Natural killer cell (primary cell): ENCODE measurements around the gene MTCH1. TPM values are rescaled to one million over a fixed set of nuclear protein-coding genes. Genes with fewer than 3 reads are reported as not detected.

Experiments used
- ATAC-seq, 3 donors: fragments of 150-1000 bp in 2 of 3; fragments of 200-7000 bp in 1 of 3; cut with Tn5 transposase; 1 replicate in 1 of 3; 2 replicates in 2 of 3; pipeline ENCODE4 v1.10.0; 2021; ENCODE audit warnings: mild to moderate bottlenecking in 2 of 3, moderate library complexity in 2 of 3
- DNase-seq, 2 donors: peaks; one replicate each; pipeline versions ENCODE4 v3.0.0 to v3.0.0-alpha.2; 2013 to 2021; ENCODE audit warnings: mixed read lengths in 1 of 2
- H3K27ac ChIP-seq: one replicate; pipeline ENCODE4 v1.5.1; 2013; ENCODE audit warnings: mild to moderate bottlenecking, low read length
- H3K27me3 ChIP-seq: one replicate; pipeline ENCODE4 v1.6.1; 2013; ENCODE audit warnings: low read length; ENCODE audit not compliant: control insufficient read depth, insufficient read depth
- H3K36me3 ChIP-seq: one replicate; pipeline ENCODE4 v1.6.1; 2013; ENCODE audit warnings: low read length; ENCODE audit not compliant: control insufficient read depth, insufficient read depth
- H3K4me1 ChIP-seq: one replicate; pipeline ENCODE4 v1.6.1; 2013; ENCODE audit warnings: low read length; ENCODE audit not compliant: control insufficient read depth, insufficient read depth
- H3K4me3 ChIP-seq: one replicate; pipeline ENCODE4 v1.5.1; 2013; ENCODE audit warnings: low read length
- H3K9me3 ChIP-seq: one replicate; pipeline ENCODE4 v1.6.1; 2013; ENCODE audit warnings: low read length; ENCODE audit not compliant: control insufficient read depth, insufficient read depth
- H3K27ac Mint-ChIP-seq, 2 donors: one replicate each; pipeline ENCODE4 v1.8.0; 2022; ENCODE audit warnings: mild to moderate bottlenecking in 2 of 2, mixed read lengths in 2 of 2, moderate library complexity in 1 of 2
- H3K27me3 Mint-ChIP-seq, 2 donors: one replicate each; pipeline ENCODE4 v1.8.0; 2022; ENCODE audit warnings: low read depth in 2 of 2, mixed read lengths in 2 of 2
- H3K36me3 Mint-ChIP-seq: one replicate; pipeline ENCODE4 v1.8.0; 2022; ENCODE audit warnings: mixed read lengths
- H3K4me1 Mint-ChIP-seq, 2 donors: one replicate each; pipeline ENCODE4 v1.8.0; 2022; ENCODE audit warnings: mixed read lengths in 2 of 2
- H3K4me3 Mint-ChIP-seq: one replicate; pipeline ENCODE4 v1.8.0; 2022; ENCODE audit warnings: mild to moderate bottlenecking, moderate library complexity, mixed read lengths
- H3K9me3 Mint-ChIP-seq, 2 donors: one replicate each; pipeline ENCODE4 v1.8.0; 2022; ENCODE audit warnings: mixed read lengths in 2 of 2
- CTCF ChIP-seq: fragments of 200-600 bp; IDR thresholded peaks from one replicate; pipeline ENCODE4 v1.8.0; 2022; ENCODE audit warnings: antibody characterized with exemption
- WGBS: methylation state at CpG from one replicate; pipeline ENCODE4 v1.1.7; 2013; ENCODE audit warnings: missing lambda C conversion rate; ENCODE audit not compliant: insufficient coverage; 5-methylcytosine and 5-hydroxymethylcytosine counted together
- intact Hi-C: fragments of 100-400 bp; cut with micrococcal nuclease; formaldehyde crosslinking; loops from one replicate; pipeline ENCODE4 v1.14.2; 2022
- total RNA-seq, 4 donors: library from RNA; stranded (reverse); fragments of 120-200 nt in 1 of 4; gene quantifications; one replicate each; pipeline versions ENCODE4 v1.2.3 to v1.2.4, GENCODE V29; 2013 to 2022

Gene MTCH1
- total RNA-seq, 3 donors from 2014 or later (not counting 1 experiment from before 2014, with no cell fraction given): 158 to 180 (median 162) TPM

- Mint-ChIP-seq H3K27ac (no peak overlapping the region), H3K36me3 (no peaks in the 10 kb centered on the region), H3K27me3 (peaks cover 6 to 12% of the 10 kb centered on the region in 2 donors), H3K4me1 (peaks cover 11% of the 10 kb centered on the region in 2 donors), H3K9me3 (no peaks in the 10 kb centered on the region), H3K4me3 (no peak overlapping the region)
- no peak overlapping the region for H3K4me3 ChIP-seq
- no peaks in the 10 kb centered on the region for H3K36me3 ChIP-seq
- intact Hi-C loops: no loop called here
- H3K27ac ChIP-seq: no peak overlapping the region
- 91% methylated on average over 6 of the region's 6 CpGs for WGBS
- no peaks in the 10 kb centered on the region for H3K9me3 ChIP-seq
- DNase-seq (no peak), ATAC-seq (no peak)
- TF ChIP-seq CTCF: no peak
- peaks cover 19% of the 10 kb centered on the region for H3K4me1 ChIP-seq
- no peaks in the 10 kb centered on the region for H3K27me3 ChIP-seq
Measured at GRCh38 chr6:36989264-36989663, 3.3 kb upstream of the MTCH1 start.

- no peaks in the 10 kb centered on the region for H3K9me3 ChIP-seq
- TF ChIP-seq CTCF: no peak
- WGBS: 3% methylated on average over 8 of the region's 8 CpGs
- peaks cover 16 to 18% of the 10 kb centered on the region in 2 donors for H3K4me1 Mint-ChIP-seq
- DNase-seq (no peak), ATAC-seq (no peak)
- peaks cover under 1% of the 10 kb centered on the region for H3K36me3 ChIP-seq
- H3K27ac ChIP-seq: peak overlapping the region; percentile 39
- intact Hi-C loops: loop anchor here (1.0 to 2.0 kb wide), 2 partner anchors 32 to 102 kb away; partner anchors contain the start of gene C6orf89
- peak overlapping the region; percentile 60 for H3K4me3 ChIP-seq
- no peaks in the 10 kb centered on the region for H3K36me3 Mint-ChIP-seq
- peaks cover 3 to 12% of the 10 kb centered on the region in 2 donors for H3K27me3 Mint-ChIP-seq
- H3K27me3 ChIP-seq: no peaks in the 10 kb centered on the region
- peak overlapping the region; percentile 98 for H3K4me3 Mint-ChIP-seq
- peak overlapping the region in 1 of 2 donors; percentile 92 for H3K27ac Mint-ChIP-seq
- peaks cover 27% of the 10 kb centered on the region for H3K4me1 ChIP-seq
- no peaks in the 10 kb centered on the region for H3K9me3 Mint-ChIP-seq
Measured at GRCh38 chr6:36986704-36987047, 680 bp upstream of the MTCH1 start.

- Mint-ChIP-seq H3K36me3 (no peaks in the 10 kb centered on the region), H3K4me1 (peaks cover 20 to 28% of the 10 kb centered on the region in 2 donors), H3K9me3 (no peaks in the 10 kb centered on the region), H3K27me3 (peaks cover 3 to 12% of the 10 kb centered on the region in 2 donors), H3K4me3 (no peak overlapping the region), H3K27ac (no peak overlapping the region)
- peak overlapping the region; percentile 78 for H3K27ac ChIP-seq
- H3K36me3 ChIP-seq: peaks cover 4% of the 10 kb centered on the region
- no peak for TF ChIP-seq CTCF
- no peaks in the 10 kb centered on the region for H3K9me3 ChIP-seq
- peak overlapping the region; percentile 99 for H3K4me3 ChIP-seq
- peaks cover 27% of the 10 kb centered on the region for H3K4me1 ChIP-seq
- peak in 1 of 2 donors; percentile 29 for DNase-seq
- H3K27me3 ChIP-seq: no peaks in the 10 kb centered on the region
- ATAC-seq: no peak
- intact Hi-C loops: no loop called here
- under 1% methylated on average over 15 of the region's 15 CpGs for WGBS
Measured at GRCh38 chr6:36985417-36985807, 584 bp downstream of the MTCH1 start.
